HepG2 (cell line): ENCODE data around the gene EVPLL. TPM values are rescaled to one million over a fixed set of nuclear protein-coding genes. Genes with fewer than 3 reads are reported as not detected.

Experiments
- BORCS8-MEF2B ChIP-seq: sonication (generic); formaldehyde crosslinking; IDR thresholded peaks from 2 replicates; pipeline ENCODE4 v1.8.0; 2022; ENCODE audit warnings: mild to moderate bottlenecking, missing genetic modification reagents
- CCDC6 ChIP-seq: sonication (generic); formaldehyde crosslinking; IDR thresholded peaks from 2 replicates; pipeline ENCODE4 v1.8.1; 2022; ENCODE audit warnings: mild to moderate bottlenecking, missing genetic modification reagents, moderate library complexity
- CEBPG ChIP-seq: IDR thresholded peaks from 2 replicates; pipeline ENCODE4 v1.6.1; 2016
- DBP ChIP-seq: sonication (generic); formaldehyde crosslinking; IDR thresholded peaks from 2 replicates; pipeline ENCODE4 v1.4.0; 2020; ENCODE audit warnings: missing genetic modification reagents; ENCODE audit errors: not compliant biosample characterization
- DR1 ChIP-seq: sonication (generic); formaldehyde crosslinking; IDR thresholded peaks from 2 replicates; pipeline ENCODE4 v1.8.0; 2021; ENCODE audit warnings: mild to moderate bottlenecking, missing genetic modification reagents, inconsistent platforms
- KDM5A ChIP-seq: fragments of 200-600 bp; sonication (generic); IDR thresholded peaks from 2 replicates; pipeline ENCODE4 v1.7.0; 2018; ENCODE audit warnings: antibody characterized with exemption, mild to moderate bottlenecking, low read length, borderline replicate concordance
- KDM5B ChIP-seq: sonication (generic); formaldehyde crosslinking; IDR thresholded peaks from 2 replicates; pipeline ENCODE4 v1.4.0; 2020; ENCODE audit warnings: missing genetic modification reagents, mild to moderate bottlenecking, borderline replicate concordance
- MLX ChIP-seq: IDR thresholded peaks from 2 replicates; pipeline ENCODE4 v1.6.1; 2016
- NR2F1 ChIP-seq, 2 experiments: fragments of 450-650 bp in 1 of 2; formaldehyde crosslinking in 1 of 2; IDR thresholded peaks; 2 replicates each; pipeline versions ENCODE4 v1.5.0 to v1.6.1; 2016 to 2020; ENCODE audit warnings: mild to moderate bottlenecking in 1 of 2, missing compliant biosample characterization in 1 of 2, missing genetic modification reagents in 1 of 2, moderate library complexity in 1 of 2
- SOX5 ChIP-seq: IDR thresholded peaks from 2 replicates; pipeline ENCODE4 v1.6.1; 2016; ENCODE audit warnings: borderline replicate concordance
- THAP9 ChIP-seq: sonication (generic); formaldehyde crosslinking; IDR thresholded peaks from 2 replicates; pipeline ENCODE4; 2020; ENCODE audit warnings: missing genetic modification reagents, mild to moderate bottlenecking, borderline replicate concordance
- ZBTB8A ChIP-seq: sonication (generic); formaldehyde crosslinking; IDR thresholded peaks from 2 replicates; pipeline ENCODE4 v1.4.0; 2020; ENCODE audit warnings: mild to moderate bottlenecking, low read depth, missing genetic modification reagents, borderline replicate concordance
- ZGPAT ChIP-seq: IDR thresholded peaks from 2 replicates; pipeline ENCODE4 v1.6.1; 2016; ENCODE audit warnings: mild to moderate bottlenecking
- ZNF276 ChIP-seq: sonication (generic); formaldehyde crosslinking; IDR thresholded peaks from 2 replicates; pipeline ENCODE4 v1.4.0; 2020; ENCODE audit warnings: mild to moderate bottlenecking, low read depth, missing genetic modification reagents
- ZNF33A ChIP-seq: sonication (generic); formaldehyde crosslinking; IDR thresholded peaks from 2 replicates; pipeline ENCODE4 v1.5.1; 2020; ENCODE audit warnings: missing genetic modification reagents, mild to moderate bottlenecking, moderate library complexity, borderline replicate concordance
- ZNF607 ChIP-seq: sonication (generic); formaldehyde crosslinking; IDR thresholded peaks from 2 replicates; pipeline ENCODE4 v1.5.1; 2020; ENCODE audit warnings: missing genetic modification reagents, mild to moderate bottlenecking, borderline replicate concordance
- ZNF674 ChIP-seq: sonication (generic); formaldehyde crosslinking; IDR thresholded peaks from 2 replicates; pipeline ENCODE4 v1.5.0; 2020; ENCODE audit warnings: low read depth, mild to moderate bottlenecking, missing genetic modification reagents
- ZNF691 ChIP-seq: sonication (generic); formaldehyde crosslinking; IDR thresholded peaks from 2 replicates; pipeline ENCODE4 v1.4.0; 2020; ENCODE audit warnings: missing genetic modification reagents, low read depth, mild to moderate bottlenecking, borderline replicate concordance
- polyA plus RNA-seq, 8 experiments: library from polyadenylated mRNA; depleted of rRNA in 3 of 8; stranded (reverse) in 7 of 8; unstranded in 1 of 8; fragments of >200 nt; fragmentation: Illumina TruSeq in 4 of 8; extraction: Trizol in 4 of 8; gene quantifications; 2 replicates each; pipeline versions ENCODE4 v1.2.1 to v1.2.3, GENCODE V29; 2011 to 2016; ENCODE audit warnings: low read depth in 4 of 8, missing spikeins in 1 of 8, mixed read lengths in 1 of 8; ENCODE audit not compliant: insufficient read depth in 1 of 8
- total RNA-seq, 5 experiments: library from RNA; depleted of rRNA; stranded (reverse); fragments of >200 nt; fragmentation: Illumina TruSeq; extraction: Trizol; gene quantifications; 2 replicates each; pipeline ENCODE4 v1.2.3, GENCODE V29; 2016; ENCODE audit warnings: low read depth in 1 of 5

The EVPLL gene
- total and polyA plus RNA-seq, 2 of the 13 experiments (the other 11 are each of a cell fraction or from before 2014, with no cell fraction given), result 0.07 TPM; not detected in 1

GRCh38 chr17:18363101-18364049, 14.2 kb upstream of the EVPLL start, which contains the start of gene SHMT1 (continued):
- TF ChIP-seq THAP9 (CRISPR knock-in tag), result peak; percentile 18; the same call in 1 of the 2 replicates
- TF ChIP-seq ZNF276 (CRISPR knock-in tag), result no peak; the same call in 1 of the 2 replicates
- TF ChIP-seq KDM5A, result peak; percentile 57; the same call in 1 of the 2 replicates
- peak; percentile 93 for TF ChIP-seq DR1 (CRISPR knock-in tag)
- peak; percentile 52; the same call in 1 of the 2 replicates for TF ChIP-seq ZNF691 (CRISPR knock-in tag)
- peak; percentile 73; the same call in 1 of the 2 replicates for TF ChIP-seq BORCS8-MEF2B (CRISPR knock-in tag)
- TF ChIP-seq KDM5B, result peak; percentile 82; the same call in 1 of the 2 replicates
- no peak for TF ChIP-seq CEBPG (CRISPR knock-in tag)
- TF ChIP-seq ZNF674, result 0 out of 2 replicates have a peak, but pooled peaks have one; percentile 30
- TF ChIP-seq ZGPAT, result peak; percentile 64; the same call in 1 of the 2 replicates
- TF ChIP-seq DBP (CRISPR knock-in tag), result peak; percentile 46
- no peak for TF ChIP-seq ZBTB8A (CRISPR knock-in tag)
- TF ChIP-seq CCDC6 (CRISPR knock-in tag), result peak; percentile 85
- no peak for TF ChIP-seq SOX5
- peak; percentile 48; the same call in 1 of the 2 replicates for TF ChIP-seq MLX (CRISPR knock-in tag)
- peak; percentile 78 for TF ChIP-seq ZNF607
- TF ChIP-seq NR2F1 (CRISPR knock-in tag; IDR thresholded peaks at IDR 0.05), result no peak
- no peak for TF ChIP-seq ZNF33A (CRISPR knock-in tag)
